Stimulated activated CD8-positive, alpha-beta memory T cell treated with anti-CD3 and anti-CD28 coated beads, Interleukin-15, amount 100 ng/mL, for 4 hours (primary cell): ENCODE results near the gene POLE.

Experiments used
- DNase-seq, 2 donors: peaks; one replicate each; pipeline ENCODE4 v3.0.0-alpha.2; 2020; ENCODE audit warnings: low read depth in 2 of 2

POLE gene, protein sequence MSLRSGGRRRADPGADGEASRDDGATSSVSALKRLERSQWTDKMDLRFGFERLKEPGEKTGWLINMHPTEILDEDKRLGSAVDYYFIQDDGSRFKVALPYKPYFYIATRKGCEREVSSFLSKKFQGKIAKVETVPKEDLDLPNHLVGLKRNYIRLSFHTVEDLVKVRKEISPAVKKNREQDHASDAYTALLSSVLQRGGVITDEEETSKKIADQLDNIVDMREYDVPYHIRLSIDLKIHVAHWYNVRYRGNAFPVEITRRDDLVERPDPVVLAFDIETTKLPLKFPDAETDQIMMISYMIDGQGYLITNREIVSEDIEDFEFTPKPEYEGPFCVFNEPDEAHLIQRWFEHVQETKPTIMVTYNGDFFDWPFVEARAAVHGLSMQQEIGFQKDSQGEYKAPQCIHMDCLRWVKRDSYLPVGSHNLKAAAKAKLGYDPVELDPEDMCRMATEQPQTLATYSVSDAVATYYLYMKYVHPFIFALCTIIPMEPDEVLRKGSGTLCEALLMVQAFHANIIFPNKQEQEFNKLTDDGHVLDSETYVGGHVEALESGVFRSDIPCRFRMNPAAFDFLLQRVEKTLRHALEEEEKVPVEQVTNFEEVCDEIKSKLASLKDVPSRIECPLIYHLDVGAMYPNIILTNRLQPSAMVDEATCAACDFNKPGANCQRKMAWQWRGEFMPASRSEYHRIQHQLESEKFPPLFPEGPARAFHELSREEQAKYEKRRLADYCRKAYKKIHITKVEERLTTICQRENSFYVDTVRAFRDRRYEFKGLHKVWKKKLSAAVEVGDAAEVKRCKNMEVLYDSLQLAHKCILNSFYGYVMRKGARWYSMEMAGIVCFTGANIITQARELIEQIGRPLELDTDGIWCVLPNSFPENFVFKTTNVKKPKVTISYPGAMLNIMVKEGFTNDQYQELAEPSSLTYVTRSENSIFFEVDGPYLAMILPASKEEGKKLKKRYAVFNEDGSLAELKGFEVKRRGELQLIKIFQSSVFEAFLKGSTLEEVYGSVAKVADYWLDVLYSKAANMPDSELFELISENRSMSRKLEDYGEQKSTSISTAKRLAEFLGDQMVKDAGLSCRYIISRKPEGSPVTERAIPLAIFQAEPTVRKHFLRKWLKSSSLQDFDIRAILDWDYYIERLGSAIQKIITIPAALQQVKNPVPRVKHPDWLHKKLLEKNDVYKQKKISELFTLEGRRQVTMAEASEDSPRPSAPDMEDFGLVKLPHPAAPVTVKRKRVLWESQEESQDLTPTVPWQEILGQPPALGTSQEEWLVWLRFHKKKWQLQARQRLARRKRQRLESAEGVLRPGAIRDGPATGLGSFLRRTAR (N-terminal part only)

DNA sequence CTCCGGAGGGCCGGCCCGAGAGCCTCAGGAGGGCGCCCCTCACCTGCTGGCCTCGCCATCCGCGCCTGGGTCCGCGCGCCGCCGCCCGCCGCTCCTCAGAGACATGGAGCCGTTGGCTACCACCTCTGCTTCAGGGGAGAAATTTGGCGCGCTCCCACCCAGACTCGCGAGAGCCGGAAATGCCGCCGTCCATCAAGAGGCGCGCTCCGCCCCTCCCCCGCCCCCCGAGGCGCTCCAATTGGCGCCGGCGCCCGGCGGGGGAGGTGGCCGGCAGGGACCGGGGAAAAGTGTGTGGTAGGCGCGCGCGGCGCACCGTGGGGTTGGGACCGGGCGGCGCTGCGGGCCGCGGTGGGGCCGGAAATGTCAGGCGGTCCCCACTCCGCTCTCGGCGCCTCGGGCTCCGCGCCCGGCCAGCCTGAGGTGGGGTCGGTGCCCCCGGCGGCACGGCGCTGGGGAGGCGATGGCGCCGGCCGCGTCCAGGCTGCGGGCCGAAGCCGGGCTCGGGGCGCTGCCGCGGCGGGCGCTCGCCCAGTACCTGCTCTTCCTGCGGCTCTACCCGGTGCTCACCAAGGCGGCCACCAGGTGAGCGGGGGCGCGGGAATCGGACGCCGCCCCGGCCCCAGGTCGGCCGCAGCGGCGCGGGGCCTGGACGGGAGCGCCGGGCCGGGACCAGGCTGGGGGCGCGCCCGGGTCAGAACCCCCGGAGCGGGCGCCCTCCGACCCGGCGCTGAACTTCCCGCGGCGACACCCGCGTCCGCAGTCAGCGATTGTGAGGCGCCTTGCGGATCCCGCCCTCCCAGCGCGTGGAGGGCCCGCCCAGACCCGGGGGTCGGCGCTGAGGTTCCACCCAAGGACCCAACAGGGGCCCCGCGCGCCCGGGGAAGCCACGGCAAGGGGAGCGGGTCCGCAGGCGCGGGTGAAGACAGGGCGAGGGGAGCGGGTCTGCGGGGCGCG lies at the start of gene POLE, which contains the start of gene PXMP2:
Gene POLE, minus strand, starts transcription at position 132 of the 954 bp plus-strand sequence. Its CDS starts 27 bp downstream, at position 105.
Gene PXMP2, plus strand, starts transcription at position 377 of the 954 bp plus-strand sequence. Its CDS starts 84 bp downstream, at position 461.
- peak; percentile 79 to 91 for DNase-seq

DNA sequence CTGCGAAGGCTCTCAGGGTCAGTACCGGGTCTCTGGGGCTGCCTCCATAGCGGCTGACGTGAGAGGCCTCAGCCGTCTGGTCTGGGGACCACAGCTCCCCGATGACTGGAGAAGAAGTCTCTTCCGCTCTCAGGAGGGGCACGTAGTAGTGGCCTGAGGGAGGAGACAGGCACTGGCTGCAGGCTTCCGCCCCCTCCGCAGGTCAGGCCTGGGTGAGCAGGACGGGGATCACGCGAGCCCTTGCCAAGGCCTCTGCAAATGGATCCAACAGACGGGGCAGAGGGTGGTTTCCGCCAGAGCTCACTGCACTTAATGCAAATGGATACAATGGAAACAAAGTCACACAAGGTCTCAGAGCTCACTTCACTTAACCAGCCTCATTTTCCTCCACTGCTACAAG lies 49.8 kb upstream of the POLE start:
- DNase-seq, result no peak

DNA sequence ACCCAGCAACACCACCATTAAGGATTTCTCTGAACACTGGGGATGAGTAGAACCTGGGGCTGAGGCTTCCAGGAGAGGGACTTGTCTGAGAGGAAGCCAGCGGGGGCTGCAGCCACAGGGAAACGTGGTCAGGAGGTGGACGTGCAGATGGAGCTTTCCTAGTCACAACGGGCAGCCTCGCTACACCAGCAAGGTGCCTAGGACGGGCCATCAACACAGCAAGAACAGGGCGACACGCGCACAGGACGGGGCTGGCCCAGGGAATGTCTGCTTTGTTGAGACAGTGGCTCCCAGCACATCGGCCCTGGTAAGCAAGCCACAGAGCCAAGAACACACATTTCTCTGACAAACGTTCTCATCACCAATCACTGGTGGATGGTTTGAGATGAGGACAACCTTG lies 49.2 kb upstream of the POLE start:
- DNase-seq, result no peak

DNA sequence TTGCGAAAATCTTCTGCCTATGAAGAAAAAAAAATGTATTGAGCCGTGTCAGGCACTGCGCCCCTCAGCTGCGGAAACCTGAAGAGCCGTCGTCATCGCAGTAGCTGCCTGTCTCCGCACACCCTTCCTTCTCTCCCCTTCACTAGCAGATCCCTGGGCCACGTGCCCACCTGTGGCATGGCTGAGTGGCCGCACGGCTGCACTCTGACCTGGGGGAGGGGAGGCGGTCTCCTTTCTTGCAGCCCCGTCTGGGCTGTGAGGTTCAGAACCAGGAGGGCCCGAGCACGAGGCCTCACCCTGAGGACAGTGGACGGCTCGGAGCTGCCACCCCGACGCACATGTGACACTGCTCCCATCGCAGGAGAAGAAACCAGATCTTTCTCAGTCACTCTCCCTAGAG lies 48.4 kb upstream of the POLE start:
- DNase-seq, result no peak

GRCh38 chr12:132734206-132734605 lies 47.1 kb upstream of the POLE start:
- no peak for DNase-seq

GRCh38 chr12:132731574-132731973 lies 44.4 kb upstream of the POLE start:
- no peak for DNase-seq

DNA sequence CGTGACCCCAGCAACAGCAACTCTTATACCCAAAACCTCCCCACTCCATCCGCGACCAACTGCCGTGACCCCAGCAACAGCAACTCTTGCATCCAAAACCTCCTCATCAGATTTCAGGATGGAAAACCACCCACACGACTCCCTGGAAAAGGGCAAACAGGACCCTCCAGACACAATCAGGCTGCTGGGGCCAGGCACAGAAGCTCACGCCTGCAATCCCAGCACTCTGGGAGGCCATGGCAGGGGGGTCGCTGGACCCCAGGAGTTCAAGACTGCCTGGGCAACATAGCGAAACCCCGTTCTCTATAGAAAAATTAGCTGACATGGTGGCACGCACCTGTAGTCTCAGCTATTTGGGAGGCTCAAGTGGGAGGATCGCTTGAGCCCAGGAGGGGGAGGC lies 43.2 kb upstream of the POLE start:
- DNase-seq, result no peak

GRCh38 chr12:132729541-132730320 lies 42.6 kb upstream of the POLE start:
- DNase-seq, result no peak

DNA sequence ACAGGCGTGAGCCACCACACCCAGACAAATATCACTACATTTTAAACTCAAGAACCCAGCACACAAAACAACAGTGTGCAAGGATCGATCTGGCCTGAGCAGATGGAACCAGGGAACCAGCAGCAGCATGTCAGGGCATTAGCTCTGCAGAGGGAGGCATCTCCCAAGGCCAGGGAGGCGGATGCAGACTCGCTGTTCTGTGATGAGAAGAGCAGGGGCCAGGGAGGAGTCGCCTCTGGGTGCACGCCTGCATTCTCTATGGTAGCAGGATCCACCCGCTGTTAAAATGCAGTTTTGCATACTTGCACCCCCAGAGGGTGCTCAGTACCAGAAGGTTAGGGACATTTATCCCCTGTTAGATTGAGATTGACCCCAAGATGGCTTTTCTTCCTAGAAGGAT lies 41.4 kb upstream of the POLE start:
- DNase-seq, result no peak

GRCh38 chr12:132727091-132727794 lies 40.1 kb upstream of the POLE start:
- DNase-seq, result no peak

DNA sequence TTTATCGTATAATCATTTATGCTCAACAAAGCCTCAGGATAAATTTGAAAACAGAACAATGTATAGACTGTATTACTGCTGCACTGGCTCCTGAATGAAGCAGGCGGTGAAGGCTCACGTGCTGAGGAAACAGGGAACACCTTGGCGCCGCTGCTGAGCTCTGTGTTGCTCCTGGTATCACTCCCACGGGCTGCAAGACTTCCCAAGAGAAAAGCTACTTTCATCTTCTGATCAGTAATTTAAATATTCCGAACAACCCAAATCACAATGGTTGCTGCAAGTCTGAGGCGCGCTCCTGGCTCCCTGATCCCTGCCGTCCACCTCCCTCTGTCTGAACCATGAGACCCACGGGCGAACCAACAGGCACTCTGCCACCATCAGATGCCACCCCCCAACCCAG lies 39.2 kb upstream of the POLE start:
- no peak for DNase-seq

- DNase-seq, result no peak
These were observed 37.5 kb upstream of the POLE start for GRCh38 chr12:132724506-132725241.

- no peak for DNase-seq
These were observed 36.6 kb upstream of the POLE start for GRCh38 chr12:132723764-132724140.

DNA sequence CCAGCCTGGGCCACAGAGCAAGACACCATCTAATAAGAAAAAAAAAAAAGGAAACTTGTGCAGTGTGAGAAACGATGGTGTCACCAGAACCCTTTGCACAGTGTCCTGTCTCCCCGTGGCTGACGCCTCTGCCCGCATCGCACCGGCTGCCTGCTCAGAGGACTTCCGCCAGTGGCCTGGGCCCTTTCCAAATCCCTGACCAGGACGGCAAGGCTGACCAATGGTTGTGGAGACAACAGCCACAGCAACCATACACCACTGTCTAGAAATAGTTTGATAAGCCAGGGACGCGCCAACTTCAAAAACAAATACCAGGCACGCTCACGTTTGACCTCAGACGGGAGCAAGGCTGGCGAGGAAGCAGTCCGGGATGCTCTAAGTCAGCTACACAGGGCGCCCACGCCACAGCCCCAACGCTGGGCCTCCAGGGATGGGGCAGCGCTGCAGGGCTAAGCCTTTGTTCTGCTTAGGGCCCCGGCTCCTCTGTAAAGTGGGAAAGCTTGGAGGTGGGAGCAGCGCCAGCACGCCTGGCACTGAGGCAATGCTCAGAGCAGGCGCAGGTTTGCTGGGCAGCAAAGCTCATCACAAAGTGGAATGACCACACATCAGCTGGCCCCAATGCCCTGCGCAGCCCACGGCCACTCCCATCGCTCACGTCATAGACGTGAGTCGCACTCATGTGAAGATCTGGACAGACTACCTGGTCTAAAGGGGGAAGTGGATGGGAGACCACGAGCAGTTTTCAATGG lies 36.0 kb upstream of the POLE start:
- no peak for DNase-seq

- no peak for DNase-seq
These were observed 33.6 kb upstream of the POLE start for GRCh38 chr12:132720606-132721345.

GRCh38 chr12:132719954-132720324 lies 32.8 kb upstream of the POLE start:
- DNase-seq, result no peak
